GM12875 (cell line): ENCODE results near the gene ECI1.

Experiments
- H3K4me3 ChIP-seq: one replicate; pipeline ENCODE4 v1.5.1; 2011; ENCODE audit warnings: low read depth, low read length, control low read depth
- CTCF ChIP-seq: IDR thresholded peaks from 2 replicates; pipeline ENCODE4 v1.5.1; 2011; ENCODE audit warnings: low read depth, mild to moderate bottlenecking, control low read depth, inconsistent platforms, low read length, moderate library complexity, borderline replicate concordance; ENCODE audit not compliant: insufficient read depth

The ECI1 gene

DNA sequence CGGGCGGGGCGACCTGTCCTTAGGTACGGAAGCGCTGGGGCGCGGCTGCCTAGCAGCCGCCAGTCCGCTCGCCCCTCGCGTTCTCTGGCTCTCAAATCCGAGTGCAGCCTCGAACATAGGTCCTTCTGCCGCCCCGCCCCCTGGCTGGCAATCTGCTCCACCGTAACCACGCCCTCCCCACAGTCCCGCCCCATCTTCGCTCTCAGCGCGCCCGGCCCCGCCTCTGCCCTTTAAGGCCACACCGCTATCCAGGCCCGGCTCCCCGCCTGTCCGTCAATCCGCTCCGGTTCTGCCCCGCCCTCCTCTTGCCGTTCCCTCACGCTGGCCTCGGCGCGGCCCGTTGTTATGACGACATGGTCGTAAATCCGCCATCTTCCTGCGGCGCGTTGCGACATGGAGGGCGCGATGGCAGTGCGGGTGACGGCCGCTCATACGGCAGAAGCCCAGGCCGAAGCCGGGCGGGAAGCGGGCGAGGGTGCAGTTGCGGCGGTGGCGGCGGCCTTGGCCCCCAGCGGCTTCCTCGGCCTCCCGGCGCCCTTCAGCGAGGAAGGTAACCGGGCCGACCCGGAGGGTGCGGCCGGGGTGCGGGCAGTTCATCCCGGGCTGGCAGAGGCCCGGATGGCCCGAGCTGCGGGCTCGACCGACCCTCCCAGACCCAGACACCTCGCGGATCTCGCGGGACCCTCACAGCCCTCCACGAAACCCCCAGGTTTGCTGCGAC is 28.0 kb downstream of the ECI1 start, which contains the start of gene E4F1:
TSS of gene E4F1 (plus strand) at position 371 of the 721 bp plus-strand sequence. CDS start at position 394, 23 bp downstream.
- TF ChIP-seq CTCF = no peak
- peak within 1 kb of the TSS; percentile 98 for H3K4me3 ChIP-seq

DNA sequence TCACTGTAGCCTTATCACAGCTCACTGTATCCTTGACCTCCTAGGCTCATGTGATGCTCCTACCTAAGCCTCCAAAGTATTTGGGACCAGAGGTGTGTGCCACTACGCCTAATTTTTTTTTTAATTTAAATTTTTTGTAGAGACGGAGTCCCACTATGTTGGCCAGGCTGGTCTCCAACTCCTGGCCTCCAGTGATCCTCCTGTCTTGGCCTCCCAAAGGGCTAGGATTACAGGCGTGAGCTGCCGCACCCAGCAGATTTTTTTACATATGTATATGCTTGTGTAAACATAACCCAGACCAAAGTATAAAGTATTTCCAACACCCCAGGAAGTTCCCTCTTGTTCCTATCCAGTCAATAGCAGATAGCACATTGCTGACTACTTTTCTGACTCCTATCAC is 35.1 kb downstream of the ECI1 start:
- no peak for TF ChIP-seq CTCF
- no peak overlapping the region for H3K4me3 ChIP-seq

DNA sequence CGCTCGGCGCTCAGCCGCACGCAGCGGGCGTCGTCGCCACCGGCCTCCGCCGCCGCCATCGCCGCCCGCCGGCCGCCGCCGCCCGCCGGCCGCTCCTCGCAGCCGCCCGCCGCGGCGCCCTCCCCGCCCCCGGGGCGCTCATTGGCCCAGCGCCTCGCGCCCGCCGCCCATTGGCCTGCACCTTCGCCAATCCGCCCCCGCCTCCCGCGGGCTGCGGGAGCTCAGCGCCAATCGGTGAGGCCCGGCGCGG is 36.7 kb downstream of the ECI1 start, which contains the start of gene PGP:
TSS of gene PGP (minus strand) at position 122 of the 250 bp plus-strand sequence. CDS start at position 59, 63 bp downstream.
- TF ChIP-seq CTCF = no peak
- peak within 1 kb of the TSS; percentile 90 for H3K4me3 ChIP-seq

- H3K4me3 ChIP-seq = peak overlapping the region; percentile 89
- no peak for TF ChIP-seq CTCF
Measured at GRCh38 chr16:2213817-2214718, 37.3 kb downstream of the ECI1 start.

- peak overlapping the region; percentile 89 for H3K4me3 ChIP-seq
Measured at GRCh38 chr16:2212362-2213324, 38.7 kb downstream of the ECI1 start.

More at GRCh38 chr16:2212362-2213324, 38.7 kb downstream of the ECI1 start:
- TF ChIP-seq CTCF = no peak
